Stimulated activated effector memory CD8-positive, alpha-beta T cell treated with anti-CD3 and anti-CD28 coated beads, Interleukin-12 subunit alpha, Interleukin-12 subunit beta, amount 100 ng/mL, for 72 hours (primary cell): ENCODE data around the gene DPH5.
"Not testable (repeated sequence)": the region's sequence is repeated elsewhere in the genome, so short reads cannot be mapped to it uniquely, and the experiment has no call there.

Source experiments
- ATAC-seq: fragments of 150-1000 bp; cut with Tn5 transposase; 2 replicates; pipeline ENCODE4 v1.10.0; 2021
- DNase-seq, 2 donors: peaks; one replicate each; pipeline ENCODE4 v3.0.0; 2021 to 2022; ENCODE audit warnings: low spot score in 2 of 2
- H3K27ac Mint-ChIP-seq: one replicate; pipeline ENCODE4 v1.8.0; 2022; ENCODE audit warnings: mild to moderate bottlenecking, mixed read lengths
- H3K36me3 Mint-ChIP-seq: one replicate; pipeline ENCODE4 v1.8.0; 2022; ENCODE audit warnings: mild to moderate bottlenecking, mixed read lengths
- H3K4me1 Mint-ChIP-seq: one replicate; pipeline ENCODE4 v1.8.0; 2022; ENCODE audit warnings: mixed read lengths
- H3K4me3 Mint-ChIP-seq: one replicate; pipeline ENCODE4 v1.8.0; 2022; ENCODE audit warnings: mild to moderate bottlenecking, mixed read lengths
- H3K9me3 Mint-ChIP-seq: one replicate; pipeline ENCODE4 v1.8.0; 2022; ENCODE audit warnings: mixed read lengths

The DPH5 gene

GRCh38 chr1:101043776-101044175, 18.2 kb upstream of the DPH5 start:
- Mint-ChIP-seq H3K9me3 (peaks cover 8% of the 10 kb centered on the region), H3K4me3 (no peak overlapping the region), H3K36me3 (peaks cover 12% of the 10 kb centered on the region), H3K4me1 (no peaks in the 10 kb centered on the region), H3K27ac (no peak overlapping the region)
- DNase-seq (no peak), ATAC-seq (no peak)

- H3K4me3 Mint-ChIP-seq: no peak overlapping the region
Observed at GRCh38 chr1:101041300-101041699, 15.7 kb upstream of the DPH5 start.

GRCh38 chr1:101040666-101041065, 15.1 kb upstream of the DPH5 start:
- no peak overlapping the region for H3K27ac Mint-ChIP-seq
- no peak overlapping the region for H3K4me3 Mint-ChIP-seq
- H3K4me1 Mint-ChIP-seq: peaks cover under 1% of the 10 kb centered on the region
- DNase-seq (no peak), ATAC-seq (no peak)
- H3K36me3 Mint-ChIP-seq: peaks cover 12% of the 10 kb centered on the region
- peaks cover 8% of the 10 kb centered on the region for H3K9me3 Mint-ChIP-seq

More at GRCh38 chr1:101041300-101041699, 15.7 kb upstream of the DPH5 start:
- peaks cover 12% of the 10 kb centered on the region for H3K36me3 Mint-ChIP-seq
- H3K27ac Mint-ChIP-seq: no peak overlapping the region
- no peaks in the 10 kb centered on the region for H3K4me1 Mint-ChIP-seq
- no peak for ATAC-seq
- peaks cover 8% of the 10 kb centered on the region for H3K9me3 Mint-ChIP-seq
- no peak for DNase-seq

- Mint-ChIP-seq H3K27ac (no peak overlapping the region), H3K4me3 (no peak overlapping the region), H3K4me1 (peaks cover 6% of the 10 kb centered on the region), H3K9me3 (peaks cover 8% of the 10 kb centered on the region), H3K36me3 (peaks cover 12% of the 10 kb centered on the region)
- no peak for DNase-seq
- ATAC-seq: no peak
Observed at GRCh38 chr1:101039245-101039644, 13.7 kb upstream of the DPH5 start.

GRCh38 chr1:101037316-101037715, 11.7 kb upstream of the DPH5 start:
- no peak for DNase-seq
- no peak overlapping the region for H3K4me3 Mint-ChIP-seq
- H3K36me3 Mint-ChIP-seq: peaks cover 12% of the 10 kb centered on the region
- H3K27ac Mint-ChIP-seq: no peak overlapping the region
- peaks cover 6% of the 10 kb centered on the region for H3K4me1 Mint-ChIP-seq
- H3K9me3 Mint-ChIP-seq: peaks cover 11% of the 10 kb centered on the region
- ATAC-seq: no peak

DNA sequence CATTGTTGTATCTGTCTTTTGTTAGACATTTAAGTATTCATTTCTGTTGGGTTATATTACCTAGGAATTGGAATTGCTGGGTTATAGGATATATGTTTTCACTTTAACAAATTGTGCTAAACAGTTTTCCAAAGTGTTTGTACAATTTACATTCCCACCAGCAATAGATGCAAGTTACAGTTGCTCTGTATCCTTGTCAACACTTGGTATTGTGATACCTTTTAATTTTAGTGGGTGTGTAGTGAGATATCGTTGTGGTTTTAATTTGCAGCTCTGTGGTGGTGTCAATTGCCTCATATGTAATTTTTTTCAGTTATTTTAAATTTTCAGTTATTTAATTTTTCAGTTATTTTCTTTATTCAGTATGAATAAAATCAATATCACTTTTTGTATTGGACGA, 7.4 kb upstream of the DPH5 start:
- DNase-seq (no peak), ATAC-seq (no peak)
- no peaks in the 10 kb centered on the region for H3K36me3 Mint-ChIP-seq
- H3K4me3 Mint-ChIP-seq: no peak overlapping the region
- H3K27ac Mint-ChIP-seq: no peak overlapping the region
- peaks cover 3% of the 10 kb centered on the region for H3K9me3 Mint-ChIP-seq
- peaks cover 12% of the 10 kb centered on the region for H3K4me1 Mint-ChIP-seq

DNA sequence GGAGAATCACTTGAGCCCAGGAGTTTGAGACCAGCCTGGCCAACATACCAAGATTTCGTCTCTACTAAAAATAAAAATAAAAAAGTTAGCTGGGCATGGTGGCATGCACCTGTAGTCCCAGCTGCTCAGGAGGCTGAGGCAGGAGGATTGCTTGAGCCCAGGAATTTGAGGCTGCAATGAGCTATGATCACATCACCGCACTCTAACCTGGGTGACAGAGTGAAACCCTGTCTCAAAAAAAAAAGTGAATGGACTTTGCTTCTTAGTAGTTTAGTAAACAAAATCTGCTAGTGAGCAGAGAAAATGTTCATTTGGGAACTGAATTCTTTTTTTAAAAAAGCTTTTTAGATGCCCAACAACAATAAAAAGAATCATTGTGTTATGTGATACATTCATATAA, 6.5 kb upstream of the DPH5 start:
- ATAC-seq, DNase-seq, H3K9me3 Mint-ChIP-seq, H3K27ac Mint-ChIP-seq, H3K4me3 Mint-ChIP-seq, H3K36me3 Mint-ChIP-seq: not testable (repeated sequence)
- H3K4me1 Mint-ChIP-seq: peaks cover 21% of the 10 kb centered on the region

DNA sequence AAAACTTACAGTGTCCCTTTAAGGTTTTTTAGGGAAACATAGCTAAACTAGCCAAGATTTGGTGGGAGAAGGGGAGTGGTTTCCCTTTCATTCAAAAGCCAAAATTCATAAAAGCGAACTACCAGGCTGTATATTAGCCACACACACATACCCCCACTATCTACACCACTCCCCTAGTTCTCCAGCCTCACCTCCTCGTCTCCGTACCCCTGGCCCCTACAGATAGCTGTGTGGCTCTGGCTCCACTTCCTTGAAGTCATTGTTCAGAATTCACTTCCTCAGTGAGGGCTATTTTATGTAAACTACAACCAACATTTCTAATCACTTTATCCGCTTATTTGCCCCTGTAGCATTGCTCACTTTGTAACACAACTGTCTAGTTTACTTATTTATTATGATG, 5.3 kb upstream of the DPH5 start:
- Mint-ChIP-seq H3K36me3 (peaks cover 6% of the 10 kb centered on the region), H3K27ac (no peak overlapping the region)

DNA sequence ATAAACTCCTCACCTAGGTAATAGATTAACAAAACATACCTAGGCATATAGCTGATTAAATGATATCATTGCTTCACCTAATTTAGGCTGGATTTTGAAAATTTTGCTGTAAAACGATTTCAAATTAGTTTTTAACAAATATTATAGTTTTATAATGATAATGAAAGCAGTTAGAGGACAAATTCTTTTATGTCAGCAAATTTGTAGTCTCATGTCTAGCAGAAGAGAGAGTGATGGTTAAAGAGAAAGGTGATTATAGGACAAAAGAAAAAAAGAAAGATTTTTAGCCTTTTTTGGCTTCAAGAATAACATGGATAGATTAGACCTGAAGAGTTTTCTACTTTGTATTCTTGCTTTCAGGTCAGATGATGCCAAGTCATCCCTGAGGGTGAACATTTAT, 3.6 kb upstream of the DPH5 start:
- no peak for ATAC-seq
- DNase-seq: no peak
- Mint-ChIP-seq H3K4me1 (peaks cover 23% of the 10 kb centered on the region), H3K9me3 (peaks cover 3% of the 10 kb centered on the region), H3K27ac (no peak overlapping the region), H3K4me3 (no peak overlapping the region), H3K36me3 (peaks cover 6% of the 10 kb centered on the region)

More for the DNA sequence above, 5.3 kb upstream of the DPH5 start:
- Mint-ChIP-seq H3K4me3 (no peak overlapping the region), H3K9me3 (peaks cover 3% of the 10 kb centered on the region), H3K4me1 (peaks cover 29% of the 10 kb centered on the region)
- ATAC-seq (no peak), DNase-seq (no peak)

DNA sequence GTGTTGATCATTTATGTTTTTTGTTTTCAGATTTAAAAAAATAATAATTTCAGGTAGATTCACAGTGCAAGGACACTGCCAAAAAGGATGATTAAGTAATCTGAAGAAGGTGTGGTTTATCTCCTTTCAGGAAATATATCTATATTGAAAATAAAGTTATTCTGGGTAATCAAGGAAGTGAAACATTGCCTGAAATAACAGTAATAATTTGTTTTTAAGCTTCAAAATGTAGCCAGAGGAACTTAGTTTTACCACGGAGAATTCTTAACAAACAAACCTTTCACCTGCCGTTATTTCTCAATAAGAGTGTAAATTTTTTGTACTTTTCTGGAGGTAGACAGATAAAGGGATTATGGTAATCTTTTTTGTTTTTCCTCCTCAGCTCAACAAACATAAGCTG, 2.9 kb upstream of the DPH5 start:
- ATAC-seq: no peak
- no peak overlapping the region for H3K4me3 Mint-ChIP-seq
- H3K9me3 Mint-ChIP-seq: peaks cover 3% of the 10 kb centered on the region
- H3K4me1 Mint-ChIP-seq: peaks cover 23% of the 10 kb centered on the region
- DNase-seq: no peak
- H3K36me3 Mint-ChIP-seq: peaks cover 11% of the 10 kb centered on the region
- H3K27ac Mint-ChIP-seq: no peak overlapping the region

GRCh38 chr1:101027194-101027772, 1.7 kb upstream of the DPH5 start:
- peaks cover 11% of the 10 kb centered on the region for H3K36me3 Mint-ChIP-seq
- peak overlapping the region; percentile 86 for H3K4me3 Mint-ChIP-seq
- H3K9me3 Mint-ChIP-seq: no peaks in the 10 kb centered on the region
- H3K27ac Mint-ChIP-seq: peak overlapping the region; percentile 1
- peaks cover 23% of the 10 kb centered on the region for H3K4me1 Mint-ChIP-seq
- DNase-seq (no peak), ATAC-seq (no peak)

DNA sequence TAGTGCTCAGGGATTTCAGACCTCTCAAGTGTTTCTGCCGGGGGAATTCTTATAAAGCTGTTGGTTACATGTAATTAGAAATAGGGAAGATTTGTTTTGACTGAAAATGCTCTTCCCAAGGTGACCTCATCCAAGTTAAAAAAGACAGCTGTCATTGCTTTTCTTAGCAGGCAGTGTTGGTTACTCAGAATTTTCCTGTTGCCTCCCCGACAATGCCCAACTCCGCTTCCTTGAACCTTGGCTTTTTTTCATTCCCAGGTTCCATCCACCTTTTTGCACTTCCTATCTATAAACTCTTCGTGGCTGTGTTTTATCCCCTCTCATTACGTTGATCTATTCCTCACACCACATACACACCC, 825 bp upstream of the DPH5 start:
- H3K36me3 Mint-ChIP-seq: peaks cover 11% of the 10 kb centered on the region
- no peak for ATAC-seq
- peaks cover 23% of the 10 kb centered on the region for H3K4me1 Mint-ChIP-seq

GRCh38 chr1:101025283-101025656, 314 bp downstream of the DPH5 start:
- H3K36me3 Mint-ChIP-seq: peaks cover 11% of the 10 kb centered on the region
- ATAC-seq (peak; percentile 56), DNase-seq (peak in 1 of 2 donors; percentile 7)

More for the DNA sequence above, 825 bp upstream of the DPH5 start:
- no peak for DNase-seq
- Mint-ChIP-seq H3K27ac (peak overlapping the region; percentile 94), H3K4me3 (peak overlapping the region; percentile 86), H3K9me3 (no peaks in the 10 kb centered on the region)

GRCh38 chr1:101022294-101022693, 3.3 kb downstream of the DPH5 start:
- Mint-ChIP-seq H3K4me1 (peaks cover 22% of the 10 kb centered on the region), H3K27ac (no peak overlapping the region), H3K9me3 (no peaks in the 10 kb centered on the region), H3K4me3 (no peak overlapping the region), H3K36me3 (peaks cover 31% of the 10 kb centered on the region)
- ATAC-seq (no peak), DNase-seq (no peak)

More at GRCh38 chr1:101025283-101025656, 314 bp downstream of the DPH5 start:
- Mint-ChIP-seq H3K27ac (peak overlapping the region; percentile 94), H3K4me1 (peaks cover 24% of the 10 kb centered on the region), H3K9me3 (no peaks in the 10 kb centered on the region), H3K4me3 (peak overlapping the region; percentile 86)

GRCh38 chr1:101017448-101017847, 8.1 kb downstream of the DPH5 start:
- H3K27ac Mint-ChIP-seq: no peak overlapping the region
- ATAC-seq (no peak), DNase-seq (no peak)
- peaks cover 12% of the 10 kb centered on the region for H3K4me1 Mint-ChIP-seq
- H3K9me3 Mint-ChIP-seq: no peaks in the 10 kb centered on the region
- H3K4me3 Mint-ChIP-seq: no peak overlapping the region
- peaks cover 46% of the 10 kb centered on the region for H3K36me3 Mint-ChIP-seq

GRCh38 chr1:101013776-101014175, 11.8 kb downstream of the DPH5 start:
- H3K4me1 Mint-ChIP-seq: no peaks in the 10 kb centered on the region
- no peak for DNase-seq
- H3K4me3 Mint-ChIP-seq: no peak overlapping the region
- no peak overlapping the region for H3K27ac Mint-ChIP-seq
- H3K9me3 Mint-ChIP-seq: no peaks in the 10 kb centered on the region
- no peak for ATAC-seq
- peaks cover 45% of the 10 kb centered on the region for H3K36me3 Mint-ChIP-seq
